Inflammatory macrophage (primary cell): ENCODE measurements around the gene CTNNBIP1.

Experiments
- DNase-seq, 2 donors: peaks; one replicate each; pipeline ENCODE4 v3.0.0-alpha.2; 2020 to 2022

CTNNBIP1 gene

GRCh38 chr1:9852410-9853248, 57.4 kb downstream of the CTNNBIP1 start:
- DNase-seq: peak in 1 of 2 donors; percentile 43

DNA sequence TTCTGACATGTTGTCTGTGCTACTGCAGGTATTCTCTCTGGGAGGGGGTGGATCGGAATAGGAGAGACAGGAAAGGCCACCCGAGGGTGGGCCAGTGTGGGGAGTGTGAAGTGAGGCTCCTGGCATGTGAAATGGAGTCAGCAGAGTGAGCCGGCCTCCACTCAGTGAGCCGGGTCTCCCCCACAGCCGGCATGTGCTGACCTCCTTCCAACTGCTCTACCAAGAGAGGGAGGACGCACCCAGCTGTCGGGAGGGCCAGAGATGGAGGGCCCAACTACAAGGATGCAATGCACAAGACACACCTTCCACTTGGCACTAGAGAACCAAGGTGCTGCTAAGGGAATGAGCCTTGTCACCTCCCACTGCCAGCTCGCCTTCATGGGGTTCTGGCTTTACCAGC, 58.1 kb downstream of the CTNNBIP1 start:
- DNase-seq: no peak

- no peak for DNase-seq
These were observed 59.5 kb downstream of the CTNNBIP1 start for GRCh38 chr1:9850442-9851162.

DNA sequence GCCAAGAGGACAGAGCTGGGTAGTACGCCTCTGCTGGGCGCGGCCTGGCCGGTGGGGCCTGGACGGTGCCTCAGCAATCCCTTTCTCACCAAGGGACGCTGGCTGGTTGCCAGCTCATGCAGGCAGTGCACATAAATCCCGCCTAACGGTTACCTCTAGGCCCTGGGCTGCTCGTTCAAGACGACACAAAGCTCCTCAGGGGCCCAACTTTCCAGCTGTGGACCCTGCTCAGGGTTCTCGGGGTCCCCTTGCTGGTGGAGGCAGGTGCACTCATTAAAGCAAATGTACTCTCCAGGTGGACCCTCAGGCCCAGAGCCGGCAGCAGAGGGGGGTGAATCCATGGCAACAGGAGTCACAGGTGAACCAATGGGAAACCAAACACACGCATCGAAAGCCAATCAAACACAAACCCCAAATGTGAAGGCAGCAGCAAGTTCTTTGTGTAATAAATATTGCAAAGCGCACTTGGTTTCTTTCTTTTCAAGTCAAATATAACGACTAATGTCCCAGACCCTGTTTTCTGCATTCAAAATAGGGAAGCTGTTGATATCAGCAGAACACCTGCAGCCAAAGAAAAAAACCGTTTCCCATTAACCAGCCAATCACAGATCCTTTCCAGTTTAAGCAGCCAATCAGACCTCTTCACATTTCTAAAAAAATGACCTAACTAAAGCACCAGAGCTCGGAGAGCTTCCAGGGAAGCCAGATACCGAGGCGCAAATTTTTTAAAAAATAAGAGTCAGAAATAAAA, 60.2 kb downstream of the CTNNBIP1 start:
- DNase-seq: no peak

DNA sequence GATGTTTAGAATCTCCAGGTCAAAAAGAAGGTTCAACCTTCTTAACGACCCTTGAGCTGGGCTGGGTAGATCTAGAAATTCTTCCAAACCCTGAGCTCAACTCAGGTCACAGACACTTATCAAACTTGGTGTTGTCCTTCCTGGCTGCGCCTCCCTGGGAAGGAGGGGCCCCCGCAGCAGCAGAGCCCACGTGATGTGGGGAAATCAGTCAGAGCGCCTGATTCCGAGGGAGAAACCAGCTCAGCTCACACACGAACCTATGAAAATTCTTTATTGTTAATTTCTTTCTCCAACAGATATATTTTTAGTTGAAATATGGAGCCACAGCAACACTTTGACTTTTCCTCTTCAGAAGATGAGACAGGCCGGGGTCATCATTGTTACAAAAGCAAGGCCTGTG, 62.0 kb downstream of the CTNNBIP1 start:
- peak; percentile 35 to 54 for DNase-seq

DNA sequence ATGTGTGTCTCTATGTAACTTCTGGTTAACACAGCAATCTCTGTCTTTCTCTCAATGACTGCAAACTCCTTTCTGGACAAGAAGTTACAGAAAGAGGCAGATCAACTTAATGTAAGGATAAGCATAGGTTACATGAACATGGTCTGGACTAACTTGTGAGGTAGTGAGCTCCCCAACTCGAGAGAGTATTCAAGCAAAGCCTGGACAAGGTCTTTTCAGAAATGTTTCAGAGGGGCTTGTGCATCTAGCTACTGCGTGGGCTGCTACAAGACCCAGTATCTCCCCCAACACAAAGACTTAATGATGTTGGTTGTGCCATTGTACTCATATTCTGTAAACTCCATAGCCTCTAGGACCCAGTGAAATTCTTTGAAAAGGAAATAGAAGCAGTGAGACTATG, 62.8 kb downstream of the CTNNBIP1 start:
- DNase-seq: no peak

- no peak for DNase-seq
These were observed 63.4 kb downstream of the CTNNBIP1 start for GRCh38 chr1:9846611-9847171.

DNA sequence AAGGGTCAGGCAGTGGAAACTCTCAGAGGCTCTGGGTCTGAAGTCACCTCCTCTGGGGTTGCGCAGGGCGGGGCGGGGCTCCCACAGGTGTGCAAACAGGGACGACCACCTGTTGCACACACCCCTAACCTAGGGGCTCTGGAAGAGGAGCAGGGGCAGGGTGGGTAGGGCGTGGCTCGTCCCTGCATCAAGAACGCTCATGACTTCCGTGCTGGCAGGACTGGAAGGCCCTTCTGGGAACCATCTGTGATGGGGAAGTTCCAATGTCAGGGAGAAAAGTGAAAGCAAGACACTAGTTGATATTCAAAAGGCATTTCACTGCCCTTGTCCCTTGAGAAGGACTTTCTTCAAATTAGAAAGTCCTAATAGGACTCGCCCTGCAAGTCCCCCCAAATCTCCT, 64.2 kb downstream of the CTNNBIP1 start:
- DNase-seq: peak; percentile 33 to 44

DNA sequence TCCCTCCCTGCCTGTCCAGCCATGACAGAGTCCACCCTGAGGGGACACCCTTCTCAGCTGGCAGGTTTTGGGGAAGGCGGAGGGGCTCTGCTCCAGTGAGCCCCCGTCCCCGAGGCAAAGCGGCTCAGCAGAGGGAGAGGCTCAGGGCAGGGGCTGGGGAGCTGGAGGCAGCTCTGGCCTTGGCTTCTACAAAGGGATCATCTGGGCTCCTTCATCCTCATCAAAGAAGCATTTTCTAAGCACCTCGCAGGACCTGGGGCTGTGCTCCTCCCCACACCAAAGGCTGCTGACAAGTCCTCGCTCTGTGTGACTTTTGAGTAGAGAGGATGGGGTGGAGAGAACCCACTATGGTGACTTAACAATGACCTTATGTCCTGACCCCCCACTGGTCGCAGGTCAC, 65.3 kb downstream of the CTNNBIP1 start:
- no peak for DNase-seq

GRCh38 chr1:9844106-9844505, 66.0 kb downstream of the CTNNBIP1 start:
- DNase-seq: no peak

GRCh38 chr1:9843576-9843945, 66.5 kb downstream of the CTNNBIP1 start:
- DNase-seq: no peak

GRCh38 chr1:9842781-9843575, 67.1 kb downstream of the CTNNBIP1 start:
- no peak for DNase-seq

- DNase-seq: no peak
These were observed 67.9 kb downstream of the CTNNBIP1 start for GRCh38 chr1:9842073-9842711.

- no peak for DNase-seq
These were observed 68.6 kb downstream of the CTNNBIP1 start for GRCh38 chr1:9841460-9841859.

- DNase-seq: no peak
These were observed 69.9 kb downstream of the CTNNBIP1 start for GRCh38 chr1:9840176-9840575.

DNA sequence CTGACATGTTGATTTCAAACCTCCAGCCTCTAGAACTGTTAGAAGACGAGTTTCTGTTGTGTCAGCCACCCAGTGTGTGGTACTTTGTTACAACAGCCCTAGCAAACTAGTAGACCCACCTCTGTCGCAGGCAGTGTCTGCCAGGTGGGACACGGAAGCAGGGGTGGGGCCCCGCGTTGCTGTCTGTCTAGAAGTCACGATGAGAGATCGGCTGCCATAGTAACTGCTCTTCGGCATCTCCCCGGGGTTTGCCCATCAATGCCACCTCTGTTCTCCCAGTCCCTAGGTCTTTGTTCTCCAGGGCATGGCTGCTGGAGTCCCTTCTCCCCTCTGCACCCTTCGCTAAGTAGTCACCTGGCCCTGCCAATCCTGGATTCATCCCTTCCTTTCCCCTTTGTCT, 71.1 kb downstream of the CTNNBIP1 start:
- DNase-seq: no peak

DNA sequence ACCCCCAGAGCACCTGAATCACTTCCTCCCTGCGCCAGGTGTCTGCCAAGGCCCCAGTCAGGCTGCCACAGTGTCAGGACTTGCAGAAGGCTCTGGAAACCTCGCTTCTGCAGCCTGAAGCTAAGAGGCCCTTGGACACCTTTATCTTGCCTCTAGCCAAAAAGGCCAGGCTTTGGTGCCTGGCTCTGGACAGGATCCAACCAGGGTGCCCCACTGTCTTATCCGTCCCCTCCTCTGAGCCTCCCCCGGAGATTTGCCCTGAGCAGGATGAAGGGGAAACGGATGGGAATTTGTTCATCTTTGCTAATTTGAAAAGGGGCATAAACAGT, 73.5 kb downstream of the CTNNBIP1 start:
- DNase-seq: no peak

- DNase-seq: no peak
These were observed 74.1 kb downstream of the CTNNBIP1 start for GRCh38 chr1:9835758-9836631.

DNA sequence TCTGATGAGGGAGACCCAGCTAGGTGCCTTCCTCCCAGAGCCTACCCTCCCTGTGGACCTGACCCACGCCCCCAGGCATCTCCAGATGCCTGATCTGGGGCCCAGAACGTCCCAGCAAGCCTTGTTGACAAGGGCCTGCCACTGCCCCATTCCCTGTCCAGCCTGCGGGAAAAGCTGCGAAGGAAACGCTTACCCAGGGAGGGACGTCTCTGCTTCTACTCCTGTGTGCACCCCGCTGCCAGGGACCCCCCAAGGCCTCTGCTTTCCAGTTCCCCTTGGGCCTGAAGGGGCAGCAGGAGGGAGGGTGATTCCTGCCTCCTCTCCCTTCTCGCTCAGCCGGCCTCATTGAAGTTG, 74.7 kb downstream of the CTNNBIP1 start:
- DNase-seq: no peak

DNA sequence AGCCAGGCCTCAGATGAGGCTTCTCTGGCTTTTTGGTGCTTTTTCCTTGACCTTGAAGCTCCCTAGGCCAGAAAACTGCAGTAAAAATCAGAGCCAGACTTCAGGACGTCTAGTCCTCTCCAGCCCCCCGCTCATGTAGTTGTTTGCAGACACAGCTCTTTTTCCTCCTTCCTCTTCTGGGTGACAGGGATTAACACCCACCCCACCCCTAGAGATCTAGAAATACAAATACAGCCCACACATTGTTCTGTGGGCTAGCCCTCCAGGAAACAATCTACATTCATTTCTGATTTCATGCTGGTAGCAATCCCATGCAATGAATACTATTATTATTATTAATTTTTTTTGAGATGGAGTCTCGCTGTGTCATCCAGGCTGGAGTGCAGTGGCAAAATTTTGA, 76.4 kb downstream of the CTNNBIP1 start:
- peak; percentile 23 to 24 for DNase-seq
